Measurements from ENCODE around the gene RAD9B. TPM values are rescaled to one million over a fixed set of nuclear protein-coding genes. Genes with fewer than 3 reads are reported as not detected.

Gene RAD9B
- total and polyA plus RNA-seq, 9 of the 15 experiments (the other 6 are each of a cell fraction or from before 2014, with no cell fraction given), result 0.05 to 0.83 (median 0.32) TPM

- in situ Hi-C loops (cut with MboI), result no loop called here
- Histone ChIP-seq H4K20me1 (replicated peaks; ENCODE audit: control insufficient read depth, insufficient read depth, low read length) (no peaks in the 10 kb centered on the region), H3K9me3 (replicated peaks; ENCODE audit: control insufficient read depth, insufficient read depth, low read depth, low read length) (no peaks in the 10 kb centered on the region), H3K27ac (ENCODE audit: extremely low read depth, low read depth, low read length) (no peak overlapping the region), H3K4me1 (replicated peaks in 1 of 2; ENCODE audit: control insufficient read depth in 2 of 2, insufficient read depth in 2 of 2, low read length in 2 of 2) (no peaks in the 10 kb centered on the region), H2AFZ (ENCODE audit: low read depth, low read length) (no peak overlapping the region), H3K4me3 (no peak overlapping the region), H3K4me2 (ENCODE audit: insufficient read depth, low read length) (no peak overlapping the region), H3K36me3 (ENCODE audit: control insufficient read depth, insufficient read depth, low read length) (peaks cover 69% of the 10 kb centered on the region), H3K9ac (ENCODE audit: insufficient read depth in 1 of 2, low read depth in 2 of 2, low read length in 2 of 2) (no peak overlapping the region), H3K9me1 (ENCODE audit: control insufficient read depth, insufficient read depth, low read length) (no peaks in the 10 kb centered on the region), H3K27me3 (ENCODE audit: control insufficient read depth in 2 of 2, insufficient read depth in 2 of 2, low read length in 2 of 2) (no peaks in the 10 kb centered on the region), H3K79me2 (ENCODE audit: control insufficient read depth, insufficient read depth, low read length) (no peaks in the 10 kb centered on the region; the same call in 2 of the 3 replicates)
- CTCF ChIA-PET (ENCODE audit: low intra/inter-chr PET ratio), result no interaction called here
- no peak for ATAC-seq
- BruUV-seq (replicated peaks), result no TSS peak
- WGBS (ENCODE audit: insufficient coverage, low coverage, missing lambda C conversion rate), result 83% methylated on average over 4 of the region's 4 CpGs
- POLR2A ChIA-PET, result interaction anchor here (0.7 kb wide), 1 partner anchor 8 kb away, joined by 3 read pairs; no protein-coding TSS in a partner anchor
- intact Hi-C loops (cut with micrococcal nuclease), result no loop called here
- no peak for FAIRE-seq
- DNase-seq (ENCODE audit: extremely low read depth in 1 of 4, low spot score in 3 of 4), result no peak
- TF ChIP-seq CREB1 (IDR thresholded peaks at IDR 0.05) (no peak), CREB1 (CRISPR knock-in tag; IDR thresholded peaks at IDR 0.05) (no peak), SNAPC5 (CRISPR knock-in tag; IDR thresholded peaks at IDR 0.05) (no peak), ZNF696 (CRISPR knock-in tag; conservative IDR thresholded peaks at IDR 0.05) (no peak), YY1 (IDR thresholded peaks at IDR 0.05; ENCODE audit: borderline replicate concordance in 1 of 3, control insufficient read depth in 1 of 3, extremely low read depth in 1 of 3, insufficient read depth in 3 of 3, insufficient read length in 1 of 3, insufficient replicate concordance in 2 of 3, low read depth in 1 of 3, low read length in 2 of 3) (no peak), IFI16 (CRISPR knock-in tag; IDR thresholded peaks at IDR 0.05) (no peak), U2AF2 (optimal IDR thresholded peaks at IDR 0.05; ENCODE audit: low read depth, low read length) (no peak), HINFP (tag; conservative IDR thresholded peaks at IDR 0.05; ENCODE audit: low read depth) (no peak)
Measured at GRCh38 chr12:110536834-110537604, 34.9 kb downstream of the RAD9B start.

All from K562 (cell line).